C1 segment of cervical spinal cord (tissue), 14 donors: ENCODE data around the gene KRT81.
"Not testable (repeated sequence)": the region's sequence is repeated elsewhere in the genome, so short reads cannot be mapped to it uniquely, and the experiment has no call there.

Experiments
- DNase-seq, 14 donors: peaks; one replicate each; lab custom pipeline; 2025; lab: John Stamatoyannopoulos, UW

Gene KRT81

DNA sequence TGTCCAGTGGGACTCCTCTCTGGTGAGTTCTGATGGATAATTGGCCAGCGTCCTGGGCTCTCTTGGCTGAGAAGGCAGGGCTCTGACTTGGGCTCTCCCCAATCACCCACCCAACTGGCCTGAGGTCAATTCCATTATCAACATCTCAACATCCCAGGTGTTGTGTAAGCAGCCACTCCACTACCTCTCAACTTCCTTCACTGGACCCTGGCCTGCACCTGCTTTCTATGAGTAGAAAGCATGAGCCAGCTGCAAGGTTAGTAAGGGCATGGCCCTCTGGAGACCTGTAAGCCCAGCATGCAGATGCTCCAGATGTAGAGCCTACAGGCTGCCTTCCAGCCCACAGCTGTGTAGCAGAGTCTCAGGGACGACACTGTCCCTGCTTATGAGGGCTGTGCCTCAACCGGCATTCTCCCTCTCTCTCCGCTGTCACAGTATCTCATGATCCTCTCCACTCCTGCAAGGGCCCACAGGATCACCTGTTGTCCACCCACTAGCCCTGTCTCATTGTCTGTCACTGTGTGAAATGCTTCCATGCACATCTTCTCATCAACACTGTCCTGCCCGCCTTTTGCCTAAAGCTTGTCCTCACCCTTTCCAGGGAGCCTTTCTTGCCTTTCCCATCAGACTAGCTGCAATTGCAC, 5.4 kb upstream of the KRT81 start:
- no peak for DNase-seq

DNA sequence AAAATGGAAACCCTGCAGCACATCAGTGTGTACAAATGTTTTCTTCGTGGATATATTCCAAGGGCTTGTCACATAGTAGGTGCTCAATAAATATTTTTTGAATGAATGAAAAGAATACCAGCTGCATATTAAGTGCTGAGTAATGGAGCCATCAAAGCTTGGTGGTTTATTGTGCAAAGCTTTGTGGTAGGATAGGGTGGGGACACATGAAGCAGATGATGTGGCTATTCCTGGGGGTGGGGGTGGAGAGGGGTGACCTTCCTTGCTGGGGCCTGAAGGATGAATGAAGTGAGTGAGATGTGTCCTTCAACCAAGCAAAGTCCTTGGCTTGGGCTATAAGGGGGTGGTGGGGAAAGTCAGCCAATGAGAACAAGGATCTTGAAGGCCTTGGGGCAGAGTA, 4.3 kb upstream of the KRT81 start:
- no peak for DNase-seq

DNA sequence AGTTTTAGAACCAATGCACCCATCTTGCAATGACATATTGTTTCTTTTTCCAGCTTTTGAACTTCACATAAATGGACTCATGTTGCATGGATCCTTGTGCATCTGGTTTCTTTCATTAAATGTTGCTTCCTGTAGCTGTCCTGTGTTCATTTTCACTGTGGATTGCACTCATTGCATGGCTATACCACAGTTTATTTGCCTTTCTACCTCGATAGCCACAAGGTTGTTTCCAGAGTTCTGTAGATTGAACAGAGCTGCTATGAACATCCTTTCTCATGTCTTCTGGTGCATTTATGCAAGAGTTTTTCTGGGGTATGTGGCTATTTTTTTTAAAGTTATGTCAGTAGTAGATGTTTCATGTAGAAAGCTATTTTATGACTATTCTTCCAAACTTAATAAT, 3.5 kb upstream of the KRT81 start:
- no peak for DNase-seq

DNA sequence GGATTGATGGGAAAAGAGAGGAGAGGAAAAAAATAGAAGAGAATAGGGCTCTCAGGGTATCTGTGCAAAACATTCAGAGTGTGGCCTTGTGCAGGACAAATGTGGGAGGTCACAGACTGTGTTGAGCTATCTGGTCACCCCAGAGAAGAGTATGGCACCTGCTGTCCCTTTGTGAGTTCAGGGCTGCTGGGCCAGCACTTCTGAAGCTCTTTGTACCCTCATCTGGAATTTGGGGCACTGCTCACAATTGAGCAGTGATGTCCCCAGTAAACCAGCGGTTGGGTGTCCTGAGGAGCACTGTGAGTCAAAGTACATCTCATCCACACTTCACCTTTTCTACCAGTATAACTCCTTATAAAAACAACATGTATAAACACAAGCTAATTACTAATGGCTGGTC, 2.6 kb upstream of the KRT81 start:
- no peak for DNase-seq

DNA sequence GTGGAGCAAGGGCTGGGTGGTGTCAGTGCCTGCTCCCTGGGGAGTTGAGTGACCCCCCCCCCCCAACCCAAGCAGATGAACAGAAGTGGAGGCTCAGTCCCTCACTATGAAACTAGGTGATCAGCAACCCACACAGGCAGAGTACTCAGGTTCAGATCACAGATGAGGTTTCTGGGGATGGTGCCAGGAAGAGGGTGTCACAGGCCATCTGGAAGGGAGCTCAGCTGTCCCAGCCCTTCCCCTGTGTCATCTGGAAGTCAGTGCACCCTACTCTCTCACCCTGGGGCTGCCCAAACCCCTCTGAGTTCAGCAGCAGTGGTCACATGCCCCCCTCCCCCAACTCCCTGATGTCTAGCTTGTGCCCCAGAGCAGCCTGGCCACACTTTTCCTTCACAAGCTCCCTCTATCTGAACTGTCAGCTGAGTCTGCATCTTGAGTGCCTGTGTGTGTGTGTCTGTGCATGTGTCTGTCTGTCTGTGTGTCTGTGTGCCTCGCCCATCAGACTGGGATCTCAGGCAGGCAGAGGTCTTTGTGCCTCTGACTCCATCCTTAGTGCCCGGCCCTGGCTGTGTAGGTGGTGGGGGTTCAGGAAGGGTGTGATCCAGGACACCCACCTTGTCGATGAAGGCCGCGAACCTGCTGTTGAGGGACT, 725 bp downstream of the KRT81 start:
- not testable (repeated sequence) for DNase-seq

DNA sequence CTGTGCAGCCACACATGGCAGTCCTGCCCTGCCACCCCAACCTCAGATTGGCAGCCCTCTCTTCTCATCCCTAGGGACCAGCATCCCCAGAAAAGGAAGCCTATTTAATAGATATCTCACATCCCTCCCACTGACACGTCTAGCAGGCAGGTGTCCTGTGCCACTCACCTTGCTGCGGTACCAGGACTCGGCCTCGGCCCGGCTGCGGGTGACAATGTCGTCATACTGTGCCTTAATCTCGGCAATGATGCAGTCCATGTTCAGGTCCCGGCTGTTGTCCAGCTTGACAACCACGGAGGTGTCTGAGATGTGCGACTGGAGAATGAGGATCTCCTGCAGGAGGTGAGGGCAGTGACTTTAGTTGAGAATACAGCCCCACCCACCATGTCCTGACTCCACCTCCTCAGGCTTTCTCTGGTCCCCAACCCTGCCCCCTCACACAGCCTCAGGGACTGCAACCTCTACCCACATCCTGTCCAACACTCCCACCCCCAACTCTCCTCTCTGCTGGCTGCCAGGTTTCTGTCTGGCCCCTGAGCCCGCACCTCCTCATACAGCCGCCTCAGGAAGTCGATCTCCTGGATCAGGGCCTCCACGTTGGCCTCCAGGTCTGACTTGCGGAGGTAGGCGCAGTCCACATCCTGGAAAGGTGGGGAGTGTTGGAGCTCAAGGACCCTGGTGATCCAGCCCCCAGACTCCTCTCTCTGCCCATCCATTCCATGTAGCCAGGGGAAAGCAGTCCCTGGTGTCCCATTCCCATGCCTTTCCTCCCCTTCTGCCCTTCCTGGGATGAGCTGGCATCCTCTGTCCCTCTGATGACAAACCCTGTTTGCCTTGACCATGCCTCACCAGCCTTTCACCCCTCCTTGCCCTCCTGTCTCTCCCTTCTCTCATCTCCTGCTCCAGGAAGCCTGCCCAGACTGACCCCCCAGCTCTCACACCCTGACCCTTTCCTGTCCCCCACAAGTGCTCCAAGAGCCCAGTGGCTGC, 3.2 kb downstream of the KRT81 start:
- DNase-seq, result not testable (repeated sequence)

DNA sequence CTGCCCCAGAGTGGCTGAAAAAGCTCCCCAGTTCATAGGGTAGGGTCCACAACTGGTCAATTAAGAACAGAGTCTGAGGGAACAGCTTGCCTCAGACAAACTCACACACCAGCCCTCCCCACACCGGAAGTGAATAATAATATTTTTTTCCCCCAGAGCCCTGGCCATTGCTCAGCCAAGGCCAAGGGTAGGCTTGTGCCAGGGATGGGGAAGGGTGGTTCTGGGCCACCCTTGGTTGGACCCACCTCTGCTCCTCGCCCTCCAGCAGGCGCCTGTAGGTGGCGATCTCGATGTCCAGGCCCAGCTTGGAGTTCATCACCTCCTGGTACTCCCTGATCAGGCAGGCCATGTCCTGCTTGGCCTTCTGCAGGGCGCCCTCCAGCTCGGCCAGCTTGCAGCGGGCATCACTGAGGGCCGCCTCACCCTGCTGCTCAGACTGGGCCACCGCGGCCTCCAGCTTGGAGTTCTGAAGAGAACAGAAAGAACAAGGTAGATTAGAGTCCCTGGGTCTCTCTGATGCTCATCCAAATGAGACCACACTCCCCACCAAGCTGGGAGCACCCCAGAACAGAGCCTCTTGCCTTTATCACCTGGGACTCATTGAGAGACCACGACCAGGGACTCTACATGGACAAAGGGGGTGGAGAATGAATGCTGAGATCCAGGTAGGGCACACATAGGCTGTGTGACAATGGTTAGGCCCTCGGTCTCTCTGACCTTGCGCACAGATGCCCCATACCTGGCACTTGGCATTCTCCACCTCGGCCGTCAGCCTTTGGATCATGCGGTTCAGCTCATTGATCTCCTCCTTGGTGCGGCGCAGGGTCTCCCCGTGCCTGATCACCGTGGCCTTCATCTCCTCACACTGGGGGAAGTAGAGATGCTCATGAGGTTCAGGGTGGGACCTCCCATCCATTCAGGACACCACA, 4.2 kb downstream of the KRT81 start:
- not testable (repeated sequence) for DNase-seq

DNA sequence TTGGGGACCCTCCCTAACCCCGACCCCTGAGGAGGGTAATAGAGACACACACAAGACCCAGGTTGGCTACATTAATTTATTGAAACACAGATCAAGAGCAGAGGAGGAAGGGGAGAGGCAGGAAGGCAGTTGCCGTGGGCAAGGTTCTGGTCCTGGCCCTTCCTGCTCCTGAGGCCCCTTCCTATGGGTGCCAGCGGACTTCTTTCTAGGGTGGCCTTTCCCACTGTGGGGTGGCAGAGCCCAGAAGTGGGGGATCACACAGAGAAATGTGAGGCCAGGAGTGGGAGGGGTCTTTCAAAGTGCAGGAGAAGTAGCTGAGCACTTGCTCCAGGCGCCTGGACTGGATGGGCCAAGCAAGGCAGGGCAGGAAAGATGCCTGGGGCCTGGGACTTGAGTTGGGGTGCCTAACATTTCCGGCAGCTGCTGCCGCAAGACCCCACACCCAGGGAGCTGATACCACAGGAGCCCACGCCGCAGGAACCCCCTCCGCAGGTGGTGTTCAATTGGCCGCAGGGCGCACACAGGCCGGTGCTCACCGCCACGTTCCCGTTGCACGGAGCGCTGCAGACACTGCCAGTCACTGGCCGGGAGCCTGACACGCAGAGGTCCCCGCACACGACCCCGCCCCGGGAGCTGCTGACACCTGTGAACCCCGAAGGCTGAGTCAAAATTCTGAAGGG, 5.3 kb downstream of the KRT81 start:
- DNase-seq, result no peak

DNA sequence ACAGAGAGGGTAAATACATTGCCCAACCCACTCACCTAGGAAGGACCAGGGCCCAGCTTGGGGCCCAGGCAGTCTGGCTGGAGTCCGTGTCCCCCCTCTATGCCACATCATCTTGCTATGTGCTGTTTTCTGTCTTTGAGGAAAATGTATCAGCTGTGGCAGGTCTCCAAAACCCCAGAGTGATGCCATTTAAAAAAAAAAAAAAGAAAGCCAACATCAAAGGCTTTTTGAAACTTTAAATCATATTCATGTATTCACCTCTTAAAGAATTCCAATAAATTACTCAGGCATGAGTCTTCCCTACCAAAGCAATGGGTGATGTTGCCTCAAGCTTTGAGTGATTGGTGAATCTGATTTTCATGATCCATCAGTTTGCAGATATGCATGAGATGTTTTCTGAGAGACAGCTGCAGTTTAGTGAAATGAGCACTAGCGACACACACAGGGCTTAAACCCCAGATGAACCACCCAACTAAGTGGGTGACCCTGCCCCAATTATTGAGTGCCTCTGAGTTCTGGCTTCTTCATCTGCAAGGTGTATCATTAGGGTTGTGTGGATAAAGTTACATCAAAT, 6.1 kb downstream of the KRT81 start:
- no peak for DNase-seq

DNA sequence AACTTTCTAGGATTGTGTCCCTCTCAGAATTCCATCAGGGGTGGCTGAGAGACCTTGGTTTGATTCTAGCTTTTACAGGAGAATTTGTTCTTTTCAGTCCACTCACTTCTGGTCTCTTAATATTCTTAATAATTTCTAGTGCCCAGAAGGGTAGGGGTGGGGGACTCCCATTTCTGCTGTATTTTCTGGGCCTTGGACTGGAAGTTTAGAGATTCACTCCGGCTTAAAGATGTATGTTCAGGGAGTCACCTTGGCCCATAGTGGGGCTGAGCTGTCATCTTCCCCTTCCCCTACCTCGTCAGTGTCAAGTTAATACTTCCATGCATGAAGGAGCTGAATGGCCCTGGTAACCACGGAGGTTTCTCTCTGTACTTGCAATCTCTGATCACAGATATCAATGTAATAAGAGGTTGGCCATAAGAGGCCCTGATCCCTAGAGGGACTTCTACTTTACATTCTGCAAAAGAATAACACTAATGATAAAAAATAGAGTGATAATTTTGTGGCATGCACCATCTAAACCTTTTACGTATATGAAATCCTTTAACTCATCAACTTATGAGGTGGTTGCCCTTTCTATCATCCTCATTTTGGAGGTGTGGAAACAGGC, 6.7 kb downstream of the KRT81 start:
- DNase-seq, result no peak

DNA sequence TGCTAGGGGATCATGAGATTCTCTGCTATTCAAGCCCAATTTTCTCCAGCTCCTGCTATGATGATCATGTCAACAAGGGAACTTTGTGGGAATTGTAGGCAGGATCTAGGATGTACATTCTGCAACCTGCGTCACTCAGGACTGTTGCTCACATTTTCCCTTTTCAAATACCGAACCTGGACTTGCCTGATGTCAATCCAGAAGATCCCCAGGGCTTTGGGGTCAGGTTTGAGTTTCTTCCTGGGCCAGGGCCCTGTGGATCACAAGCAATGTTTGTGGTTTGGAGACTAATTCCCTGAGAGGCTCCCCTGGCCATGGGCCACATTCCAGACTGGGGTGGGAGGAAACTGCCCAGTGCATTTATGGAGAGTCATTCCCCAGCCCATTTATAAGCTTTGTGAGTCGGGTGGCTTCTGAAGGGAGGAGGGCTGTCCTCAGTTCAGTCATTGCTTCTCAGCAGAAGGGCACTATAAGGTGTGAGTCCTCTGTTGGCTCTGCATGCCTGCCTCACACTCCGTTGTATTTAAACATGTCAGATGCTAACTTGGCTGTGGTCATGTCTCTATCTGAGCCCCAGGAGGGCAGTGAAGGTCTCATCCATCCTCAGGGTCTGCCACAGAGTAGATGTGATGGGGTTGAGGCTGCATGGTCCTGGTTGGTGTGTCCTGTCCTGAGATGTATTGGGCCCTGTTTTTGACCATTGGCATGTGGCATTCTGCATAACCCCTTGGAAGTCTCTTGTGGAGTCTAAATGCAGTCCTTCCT, 10.4 kb downstream of the KRT81 start:
- no peak for DNase-seq

DNA sequence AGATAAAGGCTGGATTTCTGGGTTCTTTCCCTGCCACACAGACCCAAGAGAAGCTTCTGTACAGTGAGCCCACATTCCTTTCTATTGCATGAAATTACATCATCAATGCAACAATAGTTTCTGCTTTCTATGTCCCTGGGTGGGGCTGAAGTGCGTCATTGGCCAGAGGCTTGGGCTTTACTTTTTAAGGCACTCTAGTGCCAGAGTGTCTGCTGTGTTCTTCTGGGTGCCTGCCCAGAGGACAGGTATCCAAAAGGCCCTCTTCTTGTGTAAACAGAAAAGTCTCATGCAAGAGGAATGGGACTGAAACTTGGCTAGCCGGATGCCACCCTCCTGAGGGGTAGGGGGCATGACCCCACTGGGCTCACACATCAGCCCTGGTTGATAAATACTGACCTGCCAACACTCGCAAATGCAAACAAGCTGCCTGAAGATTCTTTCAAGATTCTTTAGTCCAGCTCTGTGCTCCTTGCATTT, 11.0 kb downstream of the KRT81 start:
- DNase-seq, result no peak

DNA sequence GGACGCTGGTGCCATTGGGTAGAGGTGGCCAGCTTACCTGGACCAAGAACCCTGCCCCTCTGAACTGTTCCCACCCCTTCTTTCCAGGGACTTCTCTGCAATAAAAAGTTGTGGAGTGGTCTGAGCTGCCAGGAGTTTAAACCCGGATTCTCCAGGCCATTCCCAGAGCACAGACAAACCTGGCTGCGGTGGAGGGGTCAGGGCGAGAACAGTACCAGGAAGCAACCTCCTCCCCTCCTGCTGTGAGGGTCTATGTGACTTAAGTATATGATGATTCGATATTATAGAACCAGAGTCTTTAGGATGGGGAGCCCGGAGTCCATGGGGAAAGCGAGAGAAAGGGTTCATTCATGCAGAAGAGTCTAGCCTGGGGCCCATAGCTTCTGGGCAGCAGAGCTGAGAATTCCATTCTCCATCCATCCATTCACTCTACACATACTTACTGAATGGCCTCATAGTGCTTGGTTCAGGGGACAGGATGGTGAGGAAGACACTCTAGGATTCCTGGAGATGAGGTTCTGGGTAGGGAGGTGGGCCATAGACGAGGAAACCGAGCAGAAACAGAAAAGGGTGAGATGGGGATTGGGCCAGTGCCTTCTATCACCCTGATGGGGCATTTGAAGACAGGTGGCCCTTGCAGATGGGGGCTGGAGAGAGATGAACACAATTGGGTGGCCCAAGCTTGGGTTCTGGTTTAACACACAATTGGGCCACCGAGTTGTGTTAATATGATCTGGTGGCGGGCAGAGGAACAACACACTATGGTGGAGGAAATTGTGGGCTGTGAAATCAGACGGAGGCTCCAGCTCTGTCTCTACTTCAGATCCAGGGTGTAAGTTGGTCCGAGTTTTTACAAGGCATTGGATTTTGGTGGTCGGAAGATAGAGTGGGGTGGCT, 11.7 kb downstream of the KRT81 start:
- no peak for DNase-seq

DNA sequence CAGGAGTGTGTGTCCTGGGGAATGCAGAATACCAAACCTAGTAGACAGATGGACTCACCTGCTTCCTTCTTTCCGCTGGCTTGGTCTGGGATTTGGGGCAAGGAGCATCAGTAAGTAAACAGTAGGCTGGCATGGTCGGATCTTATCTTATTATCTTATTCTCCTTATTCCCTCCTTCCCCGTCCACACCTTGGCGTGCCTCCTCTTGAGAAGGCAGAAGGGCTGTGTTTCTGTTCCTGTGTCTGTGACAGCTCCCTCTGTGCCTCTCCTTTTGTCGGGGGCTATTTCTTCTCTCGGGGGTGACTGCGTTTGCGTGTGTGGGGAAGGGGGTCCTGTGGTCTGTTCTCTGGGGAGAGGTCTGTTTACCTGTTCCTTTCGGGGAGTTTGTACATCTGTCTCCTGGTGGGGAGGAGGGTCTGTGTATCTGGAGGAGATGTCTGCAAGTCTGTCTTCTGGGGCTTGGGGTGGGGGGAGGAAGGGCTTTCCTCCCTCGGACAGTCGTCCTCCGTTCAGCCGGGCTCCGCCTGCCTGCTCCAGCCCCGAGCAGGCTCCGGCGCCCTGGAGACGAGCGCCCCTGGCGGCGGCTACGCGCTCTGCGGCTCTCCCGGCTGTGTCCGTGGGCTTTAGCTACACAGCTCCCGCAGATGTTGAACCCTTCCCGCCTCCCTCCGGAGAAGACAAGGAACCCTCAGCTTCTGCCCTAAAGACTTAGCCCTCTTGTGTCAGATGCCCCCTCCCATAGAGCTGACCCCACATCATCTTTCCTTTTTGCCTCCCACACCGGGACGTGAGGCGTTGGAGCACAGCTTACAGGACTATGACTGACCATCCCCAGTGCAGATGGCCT, 12.5 kb downstream of the KRT81 start:
- peak in 12 of 14 donors; percentile 24 to 83 (median 52) for DNase-seq

DNA sequence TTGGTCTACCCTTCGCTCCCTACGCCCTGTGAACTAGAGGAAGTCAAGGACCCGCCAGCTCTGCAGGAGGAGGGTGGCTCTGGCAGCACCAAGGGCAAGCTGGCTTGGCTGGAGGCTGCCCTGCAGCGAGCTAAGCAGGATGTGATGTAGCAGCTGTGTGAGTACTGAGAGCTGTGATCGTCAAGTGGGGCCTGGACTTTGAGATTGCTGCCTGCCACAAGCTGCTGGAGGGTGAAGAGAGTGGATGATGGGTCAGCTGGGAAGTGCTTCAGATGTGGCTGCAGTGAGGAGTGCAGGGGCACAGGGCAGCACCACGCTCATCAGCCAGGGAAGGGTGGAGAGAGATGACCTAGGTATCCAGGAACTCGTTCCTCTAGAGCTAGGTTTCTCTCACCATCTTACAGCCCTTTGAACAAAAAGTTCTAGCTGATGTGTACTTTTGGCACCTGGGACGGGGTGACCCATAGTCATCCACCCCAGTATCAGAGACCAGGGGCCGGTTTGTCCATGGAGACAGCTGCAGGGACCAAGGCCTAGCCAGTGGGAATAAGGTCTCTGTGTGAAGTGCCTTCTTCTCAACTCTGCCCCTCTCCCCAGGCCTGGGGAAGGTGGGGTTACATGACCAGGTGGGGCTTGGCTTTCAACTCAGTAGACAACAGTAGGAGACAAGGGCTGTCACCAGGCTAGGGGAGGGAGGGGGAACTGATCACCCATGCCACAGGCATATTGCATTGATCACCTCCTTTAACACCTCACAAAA, 13.7 kb downstream of the KRT81 start:
- DNase-seq, result no peak

DNA sequence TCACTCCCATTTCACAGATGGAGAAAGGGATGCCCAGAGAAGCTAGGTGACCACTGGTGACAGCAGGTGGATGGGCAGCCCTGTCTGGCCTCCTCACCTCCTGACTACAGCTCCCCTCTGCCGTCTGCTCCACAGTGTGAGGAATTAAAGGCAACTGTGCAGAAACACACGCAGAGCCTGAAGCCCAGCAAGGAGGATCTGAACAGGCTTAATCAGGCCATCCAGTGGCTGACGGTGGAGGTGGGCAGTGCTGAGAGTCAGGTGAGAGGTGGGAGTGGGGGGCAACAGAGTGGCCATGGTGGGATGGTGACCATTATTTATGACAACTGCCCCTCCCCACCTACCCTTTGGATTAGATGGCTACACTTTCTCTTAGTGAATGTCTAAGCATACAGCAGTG, 15.6 kb downstream of the KRT81 start:
- no peak for DNase-seq
